Thymus (tissue), 11 donors: Measurements from ENCODE around the gene CREBL2. TPM values are rescaled to one million over a fixed set of nuclear protein-coding genes. Genes with fewer than 3 reads are reported as not detected.

Source experiments
- DNase-seq, 9 donors: peaks; one replicate each; pipeline ENCODE4 v3.0.0-alpha.2; 2013; ENCODE audit warnings: low spot score in 9 of 9, low read depth in 6 of 9, missing footprints in 1 of 9
- H3K27ac ChIP-seq, 2 donors: one replicate each; pipeline ENCODE4 v1.5.1; 2013; ENCODE audit warnings: control low read depth in 1 of 2, low read depth in 1 of 2, low read length in 1 of 2, mild to moderate bottlenecking in 1 of 2, moderate library complexity in 1 of 2
- H3K27me3 ChIP-seq, 2 donors: one replicate each; pipeline ENCODE4 v1.5.1; 2013; ENCODE audit warnings: low read length in 1 of 2; ENCODE audit not compliant: control insufficient read depth in 2 of 2, insufficient read depth in 1 of 2
- H3K36me3 ChIP-seq, 2 donors: one replicate each; pipeline ENCODE4 v1.5.1; 2013; ENCODE audit warnings: low read length in 1 of 2, mild to moderate bottlenecking in 1 of 2, moderate library complexity in 1 of 2; ENCODE audit not compliant: control insufficient read depth in 2 of 2, insufficient read depth in 2 of 2
- H3K4me1 ChIP-seq, 2 donors: one replicate each; pipeline ENCODE4 v1.5.1; 2013; ENCODE audit warnings: low read length in 2 of 2; ENCODE audit not compliant: control insufficient read depth in 2 of 2, insufficient read depth in 2 of 2
- H3K4me3 ChIP-seq, 2 donors: one replicate each; pipeline ENCODE4 v1.5.1; 2013; ENCODE audit warnings: low read length in 2 of 2, control low read depth in 1 of 2, mild to moderate bottlenecking in 1 of 2
- H3K9me3 ChIP-seq, 2 donors: one replicate each; pipeline ENCODE4 v1.5.1; 2013; ENCODE audit warnings: low read length in 1 of 2, mild to moderate bottlenecking in 1 of 2; ENCODE audit not compliant: control insufficient read depth in 2 of 2, insufficient read depth in 1 of 2
- WGBS: extraction: QIAGEN DNeasy Blood & Tissue Kit; methylation state at CpG from one replicate; pipeline ENCODE4 v1.1.7; 2013; 5-methylcytosine and 5-hydroxymethylcytosine counted together
- polyA plus RNA-seq: library from polyadenylated mRNA; stranded (reverse); fragments of 200-250 nt; gene quantifications from one replicate; pipeline ENCODE4 v1.2.3, GENCODE V29; 2013
- total RNA-seq: library from RNA; stranded (reverse); fragments of 120-200 nt; gene quantifications from one replicate; pipeline ENCODE4 v1.2.4, GENCODE V29; 2013
- donor health status: healthy.

CREBL2 gene
- total and polyA plus RNA-seq, 2 donors, result 20.7 to 29.3 TPM

DNA sequence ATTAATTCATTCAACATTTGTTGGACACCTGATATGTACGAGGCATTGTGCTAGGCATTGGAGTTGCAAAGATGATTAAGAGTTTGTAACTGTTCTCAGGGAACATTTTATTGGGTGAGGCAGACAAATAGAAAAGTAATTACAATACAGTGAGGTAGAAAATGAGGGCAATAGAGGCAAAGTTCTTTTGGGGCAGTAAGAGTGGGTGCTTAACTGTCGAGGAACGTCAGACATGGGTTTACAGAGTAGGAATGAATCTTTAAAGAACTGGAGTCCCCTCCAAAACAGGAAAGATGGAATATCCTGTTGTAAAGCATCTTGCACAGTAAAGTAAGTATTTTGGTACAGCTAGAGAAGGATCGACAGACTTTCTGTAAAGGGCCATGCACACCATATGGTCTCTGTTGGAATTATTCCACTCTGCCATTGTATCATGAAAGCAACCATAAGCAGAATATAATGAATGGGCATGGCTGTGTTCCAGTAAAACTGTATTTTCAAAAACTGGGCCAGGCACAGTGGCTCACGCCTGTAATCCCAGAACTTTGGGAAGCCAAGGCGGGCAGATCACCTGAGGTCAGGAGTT, 9.1 kb downstream of the CREBL2 start:
- no peak for DNase-seq
- H3K27ac ChIP-seq, result no peak overlapping the region
- peaks cover 0 to 4% of the 10 kb centered on the region in 2 donors for H3K9me3 ChIP-seq
- WGBS, result 98% methylated on average over 6 of the region's 6 CpGs
- H3K36me3 ChIP-seq, result peaks cover 5 to 6% of the 10 kb centered on the region in 2 donors
- H3K27me3 ChIP-seq, result no peaks in the 10 kb centered on the region
- no peak overlapping the region for H3K4me3 ChIP-seq
- H3K4me1 ChIP-seq, result peaks cover 7 to 20% of the 10 kb centered on the region in 2 donors

DNA sequence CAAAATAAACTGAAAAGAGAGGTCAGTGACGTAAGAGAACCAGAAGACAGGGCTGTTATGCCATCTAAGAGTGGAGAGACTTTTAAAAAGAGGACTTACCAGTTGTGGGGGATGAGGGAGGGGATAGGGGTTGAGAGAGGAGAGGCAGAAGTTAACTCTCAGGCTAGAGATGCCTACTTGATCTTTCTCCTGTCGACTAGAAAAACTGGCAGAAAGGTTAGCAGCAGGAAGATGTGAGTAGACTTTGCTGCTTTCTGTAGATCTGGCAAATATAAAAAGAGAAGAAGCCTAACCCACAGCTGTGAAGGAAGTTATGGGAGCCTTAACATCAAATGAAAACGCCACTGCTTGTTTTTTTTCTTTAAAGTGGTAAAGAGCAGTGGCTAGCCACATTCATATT, 10.7 kb downstream of the CREBL2 start:
- Histone ChIP-seq H3K27me3 (no peaks in the 10 kb centered on the region), H3K36me3 (peaks cover 5 to 6% of the 10 kb centered on the region in 2 donors), H3K9me3 (peaks cover 0 to 4% of the 10 kb centered on the region in 2 donors), H3K4me3 (no peak overlapping the region), H3K4me1 (peaks cover 7 to 16% of the 10 kb centered on the region in 2 donors), H3K27ac (peak overlapping the region; percentile 74 to 75)
- 13% methylated on average over 3 of the region's 3 CpGs for WGBS
- DNase-seq, result peak in 7 of 9 donors; percentile 30 to 83 (median 60)

DNA sequence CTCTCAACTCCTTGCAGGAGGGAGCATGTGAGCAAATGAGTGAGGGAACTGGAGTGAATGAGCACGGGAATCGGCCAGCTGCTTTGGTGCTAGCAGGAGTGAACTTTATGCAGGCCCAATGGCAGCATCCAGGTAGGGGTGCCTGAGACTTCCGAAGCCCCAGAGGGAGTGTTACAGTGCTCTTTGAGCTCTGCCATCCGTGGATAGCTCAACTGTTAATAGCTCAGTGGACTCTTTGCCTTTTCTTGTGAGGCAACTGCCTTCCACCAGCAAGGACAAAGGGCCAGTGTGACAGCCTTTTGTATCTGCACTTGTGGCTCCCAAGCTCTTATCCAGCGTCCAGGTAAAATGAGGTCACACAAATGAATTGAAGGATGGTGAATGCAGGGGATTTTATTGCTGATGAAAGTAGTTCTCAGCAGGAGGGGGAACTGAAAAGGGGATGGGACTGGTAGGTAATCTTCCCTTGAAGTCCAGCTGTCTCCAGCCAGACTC, 12.9 kb downstream of the CREBL2 start:
- peaks cover 0 to 4% of the 10 kb centered on the region in 2 donors for H3K9me3 ChIP-seq
- no peak overlapping the region for H3K27ac ChIP-seq
- H3K4me1 ChIP-seq, result peaks cover 7 to 16% of the 10 kb centered on the region in 2 donors
- DNase-seq, result no peak
- peaks cover 5 to 6% of the 10 kb centered on the region in 2 donors for H3K36me3 ChIP-seq
- 98% methylated on average over 5 of the region's 5 CpGs for WGBS
- H3K4me3 ChIP-seq, result no peak overlapping the region
- H3K27me3 ChIP-seq, result no peaks in the 10 kb centered on the region

GRCh38 chr12:12626471-12626870, 14.8 kb downstream of the CREBL2 start:
- Histone ChIP-seq H3K9me3 (peaks cover 0 to 4% of the 10 kb centered on the region in 2 donors), H3K27ac (no peak overlapping the region), H3K27me3 (no peaks in the 10 kb centered on the region), H3K36me3 (peaks cover 0 to 6% of the 10 kb centered on the region in 2 donors), H3K4me1 (peaks cover 7 to 16% of the 10 kb centered on the region in 2 donors), H3K4me3 (no peak overlapping the region)
- WGBS, result 94% methylated on average over 2 of the region's 2 CpGs
- no peak for DNase-seq

DNA sequence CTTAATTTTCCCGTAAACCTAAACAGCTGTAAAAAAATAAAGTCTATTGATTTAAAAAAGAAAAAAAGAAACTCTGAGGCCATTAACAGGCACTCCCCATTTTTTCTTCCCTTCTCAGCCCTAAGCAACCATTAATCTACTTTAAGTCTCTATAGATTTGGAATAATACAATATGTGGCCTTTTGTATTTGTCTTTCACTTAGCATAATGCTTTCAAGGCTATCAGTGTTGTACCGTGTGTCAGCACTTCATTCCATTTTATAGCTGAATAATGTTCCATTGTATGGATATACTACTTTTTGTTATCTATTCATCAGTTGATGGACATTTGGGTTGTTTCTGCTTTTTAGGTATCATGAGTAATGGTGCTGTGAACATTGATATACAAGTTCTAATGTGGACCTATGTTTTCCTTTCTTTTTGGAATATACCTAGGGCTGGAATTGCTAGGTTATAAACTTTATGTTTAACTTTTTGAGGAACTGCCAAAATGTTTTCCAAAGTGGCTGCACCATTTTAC, 15.7 kb downstream of the CREBL2 start:
- no peak for DNase-seq
- H3K27me3 ChIP-seq, result no peaks in the 10 kb centered on the region
- H3K4me3 ChIP-seq, result no peak overlapping the region
- peaks cover 0 to 4% of the 10 kb centered on the region in 2 donors for H3K9me3 ChIP-seq
- H3K27ac ChIP-seq, result no peak overlapping the region
- H3K36me3 ChIP-seq, result peaks cover 0 to 6% of the 10 kb centered on the region in 2 donors
- H3K4me1 ChIP-seq, result peaks cover under 1 to 8% of the 10 kb centered on the region in 2 donors
- WGBS, result 99% methylated on average over 2 of the region's 2 CpGs

GRCh38 chr12:12628013-12628412, 16.3 kb downstream of the CREBL2 start:
- H3K4me1 ChIP-seq, result peaks cover 0 to 6% of the 10 kb centered on the region in 2 donors
- WGBS, result over 99% methylated on average over 4 of the region's 4 CpGs
- no peak for DNase-seq

DNA sequence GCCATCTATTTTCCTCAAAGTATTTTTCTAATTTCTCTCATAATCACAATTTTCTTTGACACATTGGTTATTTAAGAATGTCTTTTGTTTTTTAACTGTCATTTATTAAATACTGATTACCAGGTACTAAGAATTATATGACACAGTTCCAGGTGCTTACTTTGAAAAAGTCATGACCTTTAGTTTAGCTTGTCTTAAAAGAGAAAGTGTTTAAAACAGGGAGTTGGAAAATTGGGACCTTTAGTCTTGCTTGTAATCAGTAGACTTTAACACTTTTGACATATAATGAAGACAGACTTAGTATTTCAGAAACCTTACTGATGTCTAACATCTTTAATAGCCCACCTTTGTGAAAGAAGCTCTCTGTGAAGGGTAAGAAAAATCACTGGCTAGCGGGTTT, 19.2 kb downstream of the CREBL2 start:
- Histone ChIP-seq H3K4me1 (no peaks in the 10 kb centered on the region), H3K9me3 (no peaks in the 10 kb centered on the region), H3K36me3 (peaks cover 5 to 10% of the 10 kb centered on the region in 2 donors), H3K27ac (no peak overlapping the region), H3K4me3 (no peak overlapping the region), H3K27me3 (no peaks in the 10 kb centered on the region)
- no peak for DNase-seq
- 96% methylated on average over 1 of the region's 1 CpG for WGBS

More at GRCh38 chr12:12628013-12628412, 16.3 kb downstream of the CREBL2 start:
- H3K27me3 ChIP-seq, result no peaks in the 10 kb centered on the region
- no peak overlapping the region for H3K27ac ChIP-seq
- no peak overlapping the region for H3K4me3 ChIP-seq
- H3K9me3 ChIP-seq, result peaks cover 0 to 4% of the 10 kb centered on the region in 2 donors
- peaks cover 0 to 6% of the 10 kb centered on the region in 2 donors for H3K36me3 ChIP-seq

GRCh38 chr12:12635651-12636050, 24.0 kb downstream of the CREBL2 start:
- whole genome bisulfite sequencing, result 98% methylated on average over 12 of the region's 12 CpGs
- Histone ChIP-seq H3K36me3 (peaks cover 27 to 37% of the 10 kb centered on the region in 2 donors), H3K9me3 (no peaks in the 10 kb centered on the region)

GRCh38 chr12:12636641-12637040, 25.0 kb downstream of the CREBL2 start:
- H3K36me3 ChIP-seq, result peaks cover 27 to 41% of the 10 kb centered on the region in 2 donors
- DNase-seq, result no peak
- no peak overlapping the region for H3K4me3 ChIP-seq
- no peaks in the 10 kb centered on the region for H3K27me3 ChIP-seq
- H3K9me3 ChIP-seq, result no peaks in the 10 kb centered on the region
- H3K4me1 ChIP-seq, result no peaks in the 10 kb centered on the region
- WGBS, result 97% methylated on average over 1 of the region's 1 CpG
- no peak overlapping the region for H3K27ac ChIP-seq

More at GRCh38 chr12:12635651-12636050, 24.0 kb downstream of the CREBL2 start:
- no peak for DNase-seq
- Histone ChIP-seq H3K27me3 (no peaks in the 10 kb centered on the region), H3K4me1 (no peaks in the 10 kb centered on the region), H3K27ac (no peak overlapping the region), H3K4me3 (no peak overlapping the region)
